HEK293 (cell line): Measurements from ENCODE around the gene NEU3.
"Not testable (repeated sequence)": the region's sequence is repeated elsewhere in the genome, so short reads cannot be mapped to it uniquely, and the experiment has no call there.

Experiments
- CTCF ChIP-seq: fragments of 450-650 bp; formaldehyde crosslinking; IDR thresholded peaks from 2 replicates; pipeline ENCODE4 v1.5.1; 2016; ENCODE audit warnings: missing biosample characterization, missing genetic modification characterization
- PRDM6 ChIP-seq: fragments of 450-650 bp; formaldehyde crosslinking; IDR thresholded peaks from 2 replicates; pipeline ENCODE4 v1.5.1; 2017; ENCODE audit warnings: missing biosample characterization, missing genetic modification characterization
- ZNF280D ChIP-seq: fragments of 450-650 bp; formaldehyde crosslinking; IDR thresholded peaks from 2 replicates; pipeline ENCODE4 v1.5.1; 2016; ENCODE audit warnings: missing biosample characterization, missing genetic modification characterization
- ZNF488 ChIP-seq: fragments of 450-650 bp; formaldehyde crosslinking; IDR thresholded peaks from 2 replicates; pipeline ENCODE4 v1.5.1; 2016; ENCODE audit warnings: missing biosample characterization, missing genetic modification characterization
- ZNF792 ChIP-seq: fragments of 450-650 bp; formaldehyde crosslinking; IDR thresholded peaks from 2 replicates; pipeline ENCODE4 v1.5.1; 2016; ENCODE audit warnings: missing biosample characterization, missing genetic modification characterization

GRCh38 chr11:75019200-75019599 lies 30.5 kb downstream of the NEU3 start:
- not testable (repeated sequence) for TF ChIP-seq ZNF280D (tag by site-specific recombination); CTCF (tag by site-specific recombination); PRDM6 (tag by site-specific recombination); ZNF488 (tag by site-specific recombination); ZNF792
